ENCODE data around the gene PCGF5.

DNA sequence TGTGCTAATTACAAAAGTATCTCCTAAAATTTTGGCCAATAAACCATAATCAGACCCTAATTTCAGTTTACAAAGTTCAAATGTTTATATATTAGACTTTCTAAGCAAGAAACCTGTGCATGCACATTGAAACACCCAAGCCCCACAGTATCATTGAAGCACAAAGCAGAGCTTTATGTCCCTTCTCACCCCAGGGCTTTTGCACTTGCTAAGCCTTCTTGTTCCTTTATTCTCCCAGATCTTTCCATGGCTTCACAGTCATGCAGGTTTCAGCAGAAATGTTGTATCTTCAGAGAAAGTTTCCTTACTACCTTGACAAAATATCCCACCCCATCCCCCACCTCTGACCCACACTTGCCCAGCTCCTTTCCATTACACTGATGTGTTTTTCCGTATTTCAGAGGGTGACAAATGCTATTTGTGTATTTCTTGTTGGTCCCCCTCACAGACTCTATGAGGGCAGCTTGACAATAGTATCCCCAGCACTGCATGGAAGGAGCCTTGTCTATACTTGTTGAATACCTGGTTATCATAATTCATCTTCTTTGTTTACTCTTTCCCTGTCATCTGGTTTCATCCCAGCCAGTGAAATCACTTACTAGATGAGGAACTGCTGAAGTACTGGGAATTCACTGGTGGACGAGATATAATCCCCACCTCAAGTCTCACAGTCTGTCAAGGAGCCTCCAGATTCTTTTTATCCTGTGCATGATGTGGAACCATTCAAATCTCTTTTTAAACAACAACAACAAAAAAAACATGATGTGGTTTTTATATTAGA, 24.0 kb upstream of the PCGF5 start:
- TF ChIP-seq POLR2AphosphoS5 (IDR thresholded peaks at IDR 0.05; ENCODE audit: low read depth) (no peak), SPI1 (IDR thresholded peaks at IDR 0.05; ENCODE audit: borderline replicate concordance, low read depth) (no peak), GABPA (IDR thresholded peaks at IDR 0.05; ENCODE audit: low read depth) (no peak)
- TF ChIP-seq, protein P1, sequence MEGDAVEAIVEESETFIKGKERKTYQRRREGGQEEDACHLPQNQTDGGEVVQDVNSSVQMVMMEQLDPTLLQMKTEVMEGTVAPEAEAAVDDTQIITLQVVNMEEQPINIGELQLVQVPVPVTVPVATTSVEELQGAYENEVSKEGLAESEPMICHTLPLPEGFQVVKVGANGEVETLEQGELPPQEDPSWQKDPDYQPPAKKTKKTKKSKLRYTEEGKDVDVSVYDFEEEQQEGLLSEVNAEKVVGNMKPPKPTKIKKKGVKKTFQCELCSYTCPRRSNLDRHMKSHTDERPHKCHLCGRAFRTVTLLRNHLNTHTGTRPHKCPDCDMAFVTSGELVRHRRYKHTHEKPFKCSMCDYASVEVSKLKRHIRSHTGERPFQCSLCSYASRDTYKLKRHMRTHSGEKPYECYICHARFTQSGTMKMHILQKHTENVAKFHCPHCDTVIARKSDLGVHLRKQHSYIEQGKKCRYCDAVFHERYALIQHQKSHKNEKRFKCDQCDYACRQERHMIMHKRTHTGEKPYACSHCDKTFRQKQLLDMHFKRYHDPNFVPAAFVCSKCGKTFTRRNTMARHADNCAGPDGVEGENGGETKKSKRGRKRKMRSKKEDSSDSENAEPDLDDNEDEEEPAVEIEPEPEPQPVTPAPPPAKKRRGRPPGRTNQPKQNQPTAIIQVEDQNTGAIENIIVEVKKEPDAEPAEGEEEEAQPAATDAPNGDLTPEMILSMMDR (IDR thresholded peaks at IDR 0.05; ENCODE audit: insufficient read depth, low read length) = no peak
- TF ChIP-seq, protein P2, sequence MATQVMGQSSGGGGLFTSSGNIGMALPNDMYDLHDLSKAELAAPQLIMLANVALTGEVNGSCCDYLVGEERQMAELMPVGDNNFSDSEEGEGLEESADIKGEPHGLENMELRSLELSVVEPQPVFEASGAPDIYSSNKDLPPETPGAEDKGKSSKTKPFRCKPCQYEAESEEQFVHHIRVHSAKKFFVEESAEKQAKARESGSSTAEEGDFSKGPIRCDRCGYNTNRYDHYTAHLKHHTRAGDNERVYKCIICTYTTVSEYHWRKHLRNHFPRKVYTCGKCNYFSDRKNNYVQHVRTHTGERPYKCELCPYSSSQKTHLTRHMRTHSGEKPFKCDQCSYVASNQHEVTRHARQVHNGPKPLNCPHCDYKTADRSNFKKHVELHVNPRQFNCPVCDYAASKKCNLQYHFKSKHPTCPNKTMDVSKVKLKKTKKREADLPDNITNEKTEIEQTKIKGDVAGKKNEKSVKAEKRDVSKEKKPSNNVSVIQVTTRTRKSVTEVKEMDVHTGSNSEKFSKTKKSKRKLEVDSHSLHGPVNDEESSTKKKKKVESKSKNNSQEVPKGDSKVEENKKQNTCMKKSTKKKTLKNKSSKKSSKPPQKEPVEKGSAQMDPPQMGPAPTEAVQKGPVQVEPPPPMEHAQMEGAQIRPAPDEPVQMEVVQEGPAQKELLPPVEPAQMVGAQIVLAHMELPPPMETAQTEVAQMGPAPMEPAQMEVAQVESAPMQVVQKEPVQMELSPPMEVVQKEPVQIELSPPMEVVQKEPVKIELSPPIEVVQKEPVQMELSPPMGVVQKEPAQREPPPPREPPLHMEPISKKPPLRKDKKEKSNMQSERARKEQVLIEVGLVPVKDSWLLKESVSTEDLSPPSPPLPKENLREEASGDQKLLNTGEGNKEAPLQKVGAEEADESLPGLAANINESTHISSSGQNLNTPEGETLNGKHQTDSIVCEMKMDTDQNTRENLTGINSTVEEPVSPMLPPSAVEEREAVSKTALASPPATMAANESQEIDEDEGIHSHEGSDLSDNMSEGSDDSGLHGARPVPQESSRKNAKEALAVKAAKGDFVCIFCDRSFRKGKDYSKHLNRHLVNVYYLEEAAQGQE (IDR thresholded peaks at IDR 0.05; ENCODE audit: insufficient replicate concordance, low read depth) = no peak

Data from HL-60 (cell line).